ENCODE results near the gene CLPTM1.
"Not testable (repeated sequence)": the region's sequence is repeated elsewhere in the genome, so short reads cannot be mapped to it uniquely, and the experiment has no call there.

CLPTM1 gene

GRCh38 chr19:44942067-44942571 is 13.1 kb upstream of the CLPTM1 start, which contains the start of gene APOC4:
APOC4 (plus strand) TSS chr19:44942237; CDS start chr19:44942278, 41 bp downstream.
- DNase-seq: no peak

GRCh38 chr19:44943801-44944249 is 11.4 kb upstream of the CLPTM1 start:
- DNase-seq: no peak

DNA sequence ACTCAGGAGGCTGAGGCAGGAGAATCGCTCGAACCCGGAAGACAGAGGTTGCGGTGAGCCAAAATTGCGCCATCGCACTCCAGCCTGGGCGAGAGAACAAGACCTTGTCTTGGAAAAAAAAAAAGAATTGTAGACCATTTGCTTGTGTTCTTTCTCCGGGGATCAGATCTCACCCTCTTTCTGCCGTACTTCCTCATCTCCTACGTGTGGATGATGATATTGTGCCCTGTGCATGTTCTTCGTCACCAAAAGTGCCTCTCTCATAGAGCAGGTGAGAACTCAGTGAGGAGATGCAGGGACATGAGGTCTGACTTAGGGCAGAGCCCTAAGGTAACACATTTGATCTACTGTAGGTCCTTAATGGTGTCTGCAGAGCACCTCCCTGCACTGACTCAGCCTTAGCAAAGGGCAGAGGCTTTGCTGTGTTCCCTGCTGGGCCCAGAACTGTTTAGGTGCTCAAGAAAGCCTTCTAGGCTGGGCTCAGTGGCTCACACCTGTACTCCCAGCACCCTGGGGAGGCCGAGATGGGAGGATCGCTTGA is 8.1 kb upstream of the CLPTM1 start:
- DNase-seq: no peak

GRCh38 chr19:44948237-44948636 is 6.9 kb upstream of the CLPTM1 start:
- DNase-seq: no peak

- no peak for DNase-seq
Measured at GRCh38 chr19:44948763-44949374, 6.3 kb upstream of the CLPTM1 start.

- DNase-seq: no peak
Measured at GRCh38 chr19:44949550-44949949, 5.6 kb upstream of the CLPTM1 start.

DNA sequence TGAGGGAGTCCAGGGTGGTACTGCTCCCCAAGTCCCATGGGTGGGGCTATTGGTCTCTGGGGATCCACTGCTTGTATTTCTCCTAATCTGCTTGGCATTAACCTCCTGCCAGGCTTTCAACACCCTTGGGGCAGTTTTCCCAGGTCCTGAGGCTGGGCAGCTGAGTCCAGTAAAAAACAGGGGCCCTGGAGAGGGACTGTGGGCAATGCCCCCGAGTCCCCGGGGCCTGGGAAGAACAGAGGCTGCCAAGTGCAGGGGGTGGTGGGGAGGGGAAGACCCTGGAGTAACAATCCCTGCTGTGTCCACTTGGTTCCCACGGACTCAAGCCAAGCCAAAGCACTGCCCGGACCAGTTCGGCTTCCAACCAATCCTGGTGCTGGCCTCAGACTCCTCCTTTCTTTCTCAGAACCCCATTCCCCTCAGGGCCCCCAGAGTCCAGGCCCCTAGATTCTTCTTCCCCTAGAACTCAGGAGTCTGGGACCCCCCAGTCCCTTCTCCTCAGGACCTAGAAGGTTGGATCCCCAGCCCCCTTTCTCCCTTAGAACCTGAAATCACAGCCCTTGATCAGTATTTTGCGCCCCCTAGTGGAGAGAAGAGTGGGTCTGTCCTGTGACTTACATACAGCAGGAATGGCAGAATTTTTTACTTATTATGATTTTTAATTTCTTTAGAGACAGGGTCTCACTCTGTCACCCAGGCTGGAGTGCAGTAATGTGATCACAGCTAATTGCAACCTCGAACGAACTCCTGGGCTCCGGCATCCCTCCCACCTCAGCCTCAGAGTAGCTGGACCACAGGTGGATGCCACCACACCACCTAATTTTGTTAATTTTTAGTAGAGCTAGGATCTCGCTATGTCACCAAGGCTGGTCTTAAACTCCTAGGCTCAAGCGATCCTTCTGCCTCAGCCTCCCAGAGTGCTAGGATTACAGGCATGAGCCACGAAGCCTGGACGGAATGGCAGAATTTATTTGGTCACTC is 3.7 kb upstream of the CLPTM1 start:
- DNase-seq: peak; percentile 57

DNA sequence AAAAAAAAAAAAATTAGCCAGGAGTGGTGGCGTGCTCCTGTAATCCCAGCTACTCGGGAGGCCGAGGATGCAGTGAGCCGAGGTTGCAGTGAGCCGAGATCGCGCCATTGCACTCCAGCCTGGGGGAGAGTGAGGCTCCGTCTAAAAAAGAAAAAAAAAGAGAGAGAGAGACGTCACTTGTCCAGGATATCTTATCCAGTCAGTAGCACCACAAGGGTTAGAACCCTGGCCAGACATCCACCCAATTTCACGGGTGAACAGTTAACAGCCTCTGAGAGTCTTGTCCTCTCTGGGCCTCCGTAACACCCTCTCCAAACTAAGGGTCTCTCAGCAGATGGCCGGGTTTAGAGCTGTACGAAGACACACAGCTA is 917 bp upstream of the CLPTM1 start:
- DNase-seq: no peak

DNA sequence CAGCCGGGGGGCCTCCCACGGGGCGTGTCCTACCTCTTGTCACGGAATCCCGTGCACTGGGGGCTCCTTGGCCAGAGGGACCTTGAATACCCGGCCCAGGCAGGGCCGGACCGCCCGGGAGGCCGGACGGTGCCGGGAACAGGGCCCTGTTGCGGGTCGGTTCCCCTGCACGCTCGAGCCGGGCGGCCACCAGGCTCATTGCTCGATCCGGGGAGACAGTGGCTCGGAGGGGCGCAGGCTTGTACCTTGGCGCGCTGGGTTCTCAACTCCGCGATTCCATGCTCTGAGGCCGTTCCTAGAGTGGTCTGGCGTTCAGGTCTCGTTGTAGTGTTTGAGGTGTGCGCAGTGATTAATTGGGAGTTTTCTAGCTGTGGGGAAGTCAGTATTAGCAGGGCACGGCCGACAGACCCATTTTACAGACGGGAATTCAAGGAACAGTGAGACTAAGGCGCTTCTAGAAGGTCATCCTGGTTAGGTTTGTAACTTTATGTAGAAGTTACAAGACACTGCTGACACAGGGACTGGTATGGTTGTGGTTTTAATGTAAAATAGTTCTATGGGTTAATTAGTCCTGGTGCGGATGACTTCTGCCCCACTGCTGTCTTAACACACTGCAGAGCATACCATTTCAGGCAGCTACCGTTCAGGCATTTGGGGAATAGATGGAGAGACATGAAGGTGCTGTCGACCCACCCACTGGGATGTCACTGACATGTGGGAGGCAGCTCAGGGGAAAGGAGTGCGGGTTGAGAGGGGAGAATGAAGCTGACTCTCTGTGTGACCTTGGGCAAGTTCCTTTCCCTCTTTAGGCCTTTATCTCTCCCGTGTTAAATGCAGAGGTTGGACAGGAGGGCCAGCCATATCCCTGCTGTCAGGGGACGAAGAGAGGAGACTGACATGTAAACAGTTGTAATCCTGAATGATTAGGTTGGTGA is 592 bp downstream of the CLPTM1 start:
- no peak for DNase-seq

DNA sequence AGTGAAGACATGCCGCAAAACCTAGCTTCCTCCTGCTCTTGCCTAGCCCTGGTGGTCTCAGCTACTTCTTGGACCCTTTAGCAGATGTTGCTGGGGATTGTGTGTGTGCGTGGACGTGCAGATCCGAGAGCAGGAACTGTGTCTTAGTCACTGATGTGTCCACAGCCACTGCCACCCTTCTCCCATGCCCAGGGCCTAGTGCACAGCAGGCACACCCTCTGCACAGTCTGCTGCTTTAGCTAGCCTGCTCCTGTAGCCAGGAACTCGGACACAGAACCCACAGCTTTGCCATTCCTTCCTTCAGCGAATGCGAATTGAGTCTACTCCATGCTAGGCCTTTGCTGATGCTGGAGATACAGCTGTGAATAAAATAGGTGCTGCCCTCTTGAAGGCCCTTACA is 2.3 kb downstream of the CLPTM1 start:
- DNase-seq: no peak

- DNase-seq: no peak
Measured at GRCh38 chr19:44958090-44958489, 2.9 kb downstream of the CLPTM1 start.

- no peak for DNase-seq
Measured at GRCh38 chr19:44959691-44960090, 4.5 kb downstream of the CLPTM1 start.

- DNase-seq: no peak
Measured at GRCh38 chr19:44960906-44961728, 5.9 kb downstream of the CLPTM1 start.

GRCh38 chr19:44961821-44962220 is 6.6 kb downstream of the CLPTM1 start:
- DNase-seq: no peak

DNA sequence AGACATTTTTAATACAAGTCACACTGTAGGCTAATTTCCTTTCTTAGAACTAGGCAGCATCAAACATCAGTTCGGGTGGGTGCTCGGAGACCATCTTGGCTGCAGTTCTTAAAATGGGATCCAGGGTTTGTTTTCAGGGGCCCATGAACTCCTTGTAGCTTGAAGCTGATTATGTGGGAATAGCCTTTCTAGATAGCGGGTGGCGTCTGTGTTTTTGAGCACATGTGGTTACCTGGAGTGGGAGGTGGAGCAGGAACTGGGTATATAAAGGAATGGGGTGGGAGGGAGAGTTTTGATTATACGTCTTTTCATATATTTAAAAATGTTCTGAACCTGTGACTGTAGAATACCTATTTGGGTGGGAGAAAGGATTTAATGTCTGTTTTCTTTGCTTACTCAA is 12.9 kb downstream of the CLPTM1 start:
- no peak for DNase-seq

DNA sequence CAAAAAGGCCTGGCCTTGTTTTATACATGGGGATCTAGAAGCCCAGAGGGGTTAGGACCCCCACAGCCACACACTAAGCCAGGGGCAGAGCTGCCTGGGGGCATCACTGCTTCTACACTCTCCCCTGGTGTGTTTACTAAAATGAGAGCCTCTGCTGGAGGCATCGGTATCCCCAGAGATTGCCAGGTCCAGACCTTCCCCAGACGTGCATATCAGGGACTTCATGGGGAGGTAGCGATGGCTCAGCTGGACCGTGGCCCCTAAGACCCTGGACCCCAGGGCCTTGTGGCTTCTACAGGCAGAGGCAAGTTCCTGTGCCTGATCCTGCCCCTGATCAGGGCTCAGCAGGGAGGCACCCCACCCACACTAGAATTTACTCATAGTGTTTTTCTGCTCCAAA is 13.5 kb downstream of the CLPTM1 start:
- DNase-seq: peak; percentile 23

DNA sequence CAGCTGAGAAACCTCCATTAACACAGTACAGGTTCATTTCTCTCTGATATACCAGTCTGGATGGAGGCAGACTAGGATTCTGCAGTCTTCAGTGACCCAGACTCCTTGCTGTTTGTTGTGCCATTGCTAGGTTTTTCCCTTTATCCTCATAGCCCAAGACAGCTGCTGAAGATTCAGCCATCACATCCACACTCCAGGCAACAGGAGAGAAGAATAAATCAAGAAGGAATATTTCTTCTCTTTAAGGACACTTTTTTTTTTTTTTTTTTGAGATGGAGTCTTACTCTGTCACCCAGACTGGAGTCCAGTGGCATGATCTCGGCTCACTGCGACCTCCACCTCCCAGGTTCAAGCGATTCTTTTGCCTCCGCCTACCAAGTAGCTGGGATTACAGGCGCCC is 14.3 kb downstream of the CLPTM1 start:
- DNase-seq: no peak

GRCh38 chr19:44971451-44971850 is 16.3 kb downstream of the CLPTM1 start:
- not testable (repeated sequence) for DNase-seq

DNA sequence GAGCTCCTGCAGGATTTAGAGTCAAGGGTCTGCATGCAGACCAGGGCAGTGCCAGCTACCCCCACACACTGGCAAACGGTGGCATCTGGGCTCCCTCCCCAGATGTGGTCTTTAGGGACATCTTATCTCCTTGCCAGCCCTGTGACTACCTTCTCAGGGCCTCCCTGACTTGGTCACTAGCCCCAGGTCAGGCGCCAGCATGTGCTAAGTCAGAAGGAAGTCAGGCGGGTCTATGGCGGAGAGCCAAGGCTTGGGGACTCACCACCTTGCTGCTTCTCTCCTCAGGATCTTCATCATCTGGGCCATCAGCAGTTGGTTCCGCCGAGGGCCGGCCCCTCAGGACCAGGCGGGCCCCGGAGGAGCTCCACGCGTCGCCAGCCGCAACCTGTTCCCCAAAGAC is 17.6 kb downstream of the CLPTM1 start:
- DNase-seq: no peak

- DNase-seq: no peak
Measured at GRCh38 chr19:44973982-44974735, 19.0 kb downstream of the CLPTM1 start.

GRCh38 chr19:44974857-44975256 is 19.7 kb downstream of the CLPTM1 start:
- no peak for DNase-seq
